Ramos (cell line): Measurements from ENCODE around the gene AMN1.
"Not testable (repeated sequence)": the region's sequence is repeated elsewhere in the genome, so short reads cannot be mapped to it uniquely, and the experiment has no call there.

Experiments
- in situ Hi-C: fragments of 300-500 bp; cut with MboI; formaldehyde crosslinking; loops from one replicate; pipeline ENCODE4 v1.14.3; 2022; ENCODE audit warnings: low sequenced_read_pairs; ENCODE audit not compliant: unreplicated experiment

The AMN1 gene

GRCh38 chr12:31733549-31734432 lies 5.0 kb upstream of the AMN1 start:
- in situ Hi-C loops = not testable (repeated sequence)

- in situ Hi-C loops = no loop called here
These were observed 4.2 kb upstream of the AMN1 start for GRCh38 chr12:31732926-31733548.

- in situ Hi-C loops = not testable (repeated sequence)
These were observed 2.4 kb upstream of the AMN1 start for GRCh38 chr12:31731203-31731602.

GRCh38 chr12:31729705-31730104 lies 884 bp upstream of the AMN1 start:
- in situ Hi-C loops = no loop called here

GRCh38 chr12:31728289-31728916 lies 418 bp downstream of the AMN1 start:
- in situ Hi-C loops = no loop called here

GRCh38 chr12:31727192-31727591 lies 1.6 kb downstream of the AMN1 start:
- in situ Hi-C loops = no loop called here

GRCh38 chr12:31726575-31726974 lies 2.2 kb downstream of the AMN1 start:
- in situ Hi-C loops = no loop called here

GRCh38 chr12:31724557-31724956 lies 4.3 kb downstream of the AMN1 start:
- in situ Hi-C loops = no loop called here

- in situ Hi-C loops = no loop called here
These were observed 6.2 kb downstream of the AMN1 start for GRCh38 chr12:31722580-31722979.

- in situ Hi-C loops = not testable (repeated sequence)
These were observed 10.2 kb downstream of the AMN1 start for GRCh38 chr12:31718542-31719198.

- in situ Hi-C loops = not testable (repeated sequence)
These were observed 11.8 kb downstream of the AMN1 start for GRCh38 chr12:31716998-31717397.

- in situ Hi-C loops = no loop called here
These were observed 13.5 kb downstream of the AMN1 start for GRCh38 chr12:31715283-31715825.

- in situ Hi-C loops = no loop called here
These were observed 14.2 kb downstream of the AMN1 start for GRCh38 chr12:31714406-31715271.

GRCh38 chr12:31712877-31713276 lies 15.9 kb downstream of the AMN1 start:
- in situ Hi-C loops = no loop called here

GRCh38 chr12:31710021-31710818 lies 18.6 kb downstream of the AMN1 start:
- in situ Hi-C loops = no loop called here

GRCh38 chr12:31708118-31708517 lies 20.7 kb downstream of the AMN1 start:
- in situ Hi-C loops = not testable (repeated sequence)

GRCh38 chr12:31705621-31706020 lies 23.2 kb downstream of the AMN1 start:
- in situ Hi-C loops = no loop called here

- in situ Hi-C loops = no loop called here
These were observed 26.8 kb downstream of the AMN1 start for GRCh38 chr12:31702047-31702446.

- in situ Hi-C loops = loop anchor here (10.0 kb wide), 1 partner anchor 615 kb away; no protein-coding TSS in a partner anchor
These were observed 38.9 kb downstream of the AMN1 start for GRCh38 chr12:31689921-31690320.
